ENCODE results near the gene SNAPC4.

Gene SNAPC4

DNA sequence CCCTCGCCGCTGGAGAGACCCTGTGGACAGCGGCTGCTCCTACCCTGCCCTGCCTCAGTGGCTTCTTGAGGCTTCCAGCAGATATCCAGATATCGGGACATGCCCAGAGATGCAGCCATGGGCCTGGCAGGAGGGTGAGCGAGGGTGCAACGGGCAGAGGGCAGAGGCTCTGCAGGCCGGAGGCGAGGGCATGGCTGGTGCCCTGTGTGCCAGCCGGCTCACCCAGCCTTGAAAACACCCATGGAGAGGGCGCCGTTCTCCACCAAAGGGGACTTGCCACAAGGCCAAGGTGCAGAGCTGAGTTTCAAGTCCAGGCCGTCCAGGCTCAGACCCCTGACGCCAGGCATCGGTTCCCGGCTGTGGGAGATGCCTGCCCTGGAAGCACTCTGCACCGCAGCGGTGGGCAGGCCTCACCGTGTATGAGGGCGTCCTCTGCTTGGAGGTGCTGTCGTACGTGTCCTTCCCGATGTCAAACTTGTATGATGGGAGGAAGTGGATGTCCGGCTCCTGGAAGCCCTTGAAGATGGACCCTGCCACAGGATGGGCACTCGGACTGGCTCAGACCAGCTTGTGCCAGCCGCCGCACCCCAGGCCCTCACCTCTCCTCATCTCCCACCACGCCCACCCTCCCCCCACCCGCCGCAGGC lies 30.7 kb upstream of the SNAPC4 start:
- Histone ChIP-seq H3K4me3 (ENCODE audit: insufficient read depth, low read length, poor library complexity, severe bottlenecking) (no peak overlapping the region), H2AFZ (ENCODE audit: low read depth, low read length, severe bottlenecking) (no peak overlapping the region), H3K9me2 (replicated peaks; ENCODE audit: insufficient read depth, low read length) (no peaks in the 10 kb centered on the region), H3K27ac (ENCODE audit: low read depth, low read length) (no peak overlapping the region), H3K9ac (ENCODE audit: low read length) (no peak overlapping the region), H3F3A (ENCODE audit: insufficient read depth) (no peaks in the 10 kb centered on the region), H3K36me3 (ENCODE audit: low read length) (no peaks in the 10 kb centered on the region), H3K27me3 (ENCODE audit: low read length) (no peaks in the 10 kb centered on the region), H4K20me1 (ENCODE audit: low read depth, low read length) (no peaks in the 10 kb centered on the region), H3K9me3 (ENCODE audit: insufficient read depth, low read length) (no peaks in the 10 kb centered on the region), H3K79me2 (ENCODE audit: insufficient read depth, low read length) (no peaks in the 10 kb centered on the region; the same call in 1 of the 2 replicates), H3K4me2 (ENCODE audit: low read depth, low read length, poor library complexity, severe bottlenecking) (no peak overlapping the region)
- TF ChIP-seq EZH2phosphoT487 (conservative IDR thresholded peaks at IDR 0.05; ENCODE audit: low read length) (no peak), CTCF (IDR thresholded peaks at IDR 0.05; ENCODE audit: insufficient read depth, low read length, poor library complexity, severe bottlenecking) (no peak)

DNA sequence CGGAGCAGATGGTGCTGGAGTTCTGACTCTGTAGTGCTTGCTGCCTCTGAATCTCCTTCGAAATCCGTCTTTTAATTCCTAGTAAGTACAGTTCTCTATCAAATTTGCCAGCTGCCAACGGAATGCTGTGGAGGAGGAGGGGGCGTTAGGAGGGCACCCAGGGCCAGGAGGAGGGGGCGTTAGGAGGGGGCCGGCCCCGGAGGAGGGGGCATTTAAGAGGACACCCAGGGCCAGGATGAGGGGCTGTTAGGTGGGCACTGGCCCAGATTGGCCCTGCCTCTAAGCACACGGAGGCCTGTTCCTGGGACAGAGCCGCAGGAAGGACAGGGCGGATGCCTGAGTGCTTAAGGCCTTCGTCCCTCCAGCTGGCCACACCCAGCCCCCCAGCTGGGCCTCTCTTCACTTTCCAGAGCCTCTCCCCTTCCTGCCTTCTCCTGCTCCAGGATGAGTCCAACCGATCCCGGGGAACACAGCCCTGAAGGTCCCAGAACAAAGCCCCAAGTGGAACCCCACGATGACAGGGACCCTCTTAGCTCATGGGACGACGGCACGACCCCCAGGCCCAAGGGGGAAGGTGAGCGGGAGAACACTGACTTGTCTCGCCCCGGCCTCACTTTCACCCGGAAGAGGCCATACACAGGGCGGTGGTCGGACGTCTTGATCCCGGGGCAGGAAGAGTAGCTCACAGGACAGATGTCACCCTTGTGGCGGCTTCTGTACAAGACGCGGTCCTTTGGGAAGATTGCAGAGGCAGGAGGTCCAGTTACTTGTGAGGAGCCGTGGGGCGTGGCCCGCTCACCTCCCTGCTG lies 29.9 kb upstream of the SNAPC4 start:
- Histone ChIP-seq H3K79me2 (ENCODE audit: insufficient read depth, low read length) (no peaks in the 10 kb centered on the region; the same call in 1 of the 2 replicates), H3K4me2 (ENCODE audit: low read depth, low read length, poor library complexity, severe bottlenecking) (no peak overlapping the region), H3K27me3 (ENCODE audit: low read length) (no peaks in the 10 kb centered on the region), H3F3A (ENCODE audit: insufficient read depth) (no peaks in the 10 kb centered on the region), H3K9me3 (ENCODE audit: insufficient read depth, low read length) (no peaks in the 10 kb centered on the region), H3K9ac (ENCODE audit: low read length) (no peak overlapping the region), H3K36me3 (ENCODE audit: low read length) (no peaks in the 10 kb centered on the region), H3K4me3 (ENCODE audit: insufficient read depth, low read length, poor library complexity, severe bottlenecking) (no peak overlapping the region), H4K20me1 (ENCODE audit: low read depth, low read length) (no peaks in the 10 kb centered on the region), H3K9me2 (replicated peaks; ENCODE audit: insufficient read depth, low read length) (no peaks in the 10 kb centered on the region), H3K27ac (ENCODE audit: low read depth, low read length) (no peak overlapping the region), H2AFZ (ENCODE audit: low read depth, low read length, severe bottlenecking) (no peak overlapping the region)
- TF ChIP-seq CTCF (IDR thresholded peaks at IDR 0.05; ENCODE audit: insufficient read depth, low read length, poor library complexity, severe bottlenecking) (no peak), EZH2phosphoT487 (conservative IDR thresholded peaks at IDR 0.05; ENCODE audit: low read length) (no peak)

- H3K9me2 ChIP-seq (replicated peaks; ENCODE audit: insufficient read depth, low read length) = no peaks in the 10 kb centered on the region
- no peaks in the 10 kb centered on the region for H4K20me1 ChIP-seq (ENCODE audit: low read depth, low read length)
- H2AFZ ChIP-seq (ENCODE audit: low read depth, low read length, severe bottlenecking) = no peak overlapping the region
- H3K9me3 ChIP-seq (ENCODE audit: insufficient read depth, low read length) = no peaks in the 10 kb centered on the region
- no peaks in the 10 kb centered on the region for H3K27me3 ChIP-seq (ENCODE audit: low read length)
- H3F3A ChIP-seq (ENCODE audit: insufficient read depth) = no peaks in the 10 kb centered on the region
- H3K36me3 ChIP-seq (ENCODE audit: low read length) = no peaks in the 10 kb centered on the region
- H3K79me2 ChIP-seq (ENCODE audit: insufficient read depth, low read length) = no peaks in the 10 kb centered on the region; the same call in 1 of the 2 replicates
- TF ChIP-seq EZH2phosphoT487 (conservative IDR thresholded peaks at IDR 0.05; ENCODE audit: low read length) = no peak
- no peak overlapping the region for H3K9ac ChIP-seq (ENCODE audit: low read length)
- H3K27ac ChIP-seq (ENCODE audit: low read depth, low read length) = no peak overlapping the region
- no peak overlapping the region for H3K4me3 ChIP-seq (ENCODE audit: insufficient read depth, low read length, poor library complexity, severe bottlenecking)
- no peak overlapping the region for H3K4me2 ChIP-seq (ENCODE audit: low read depth, low read length, poor library complexity, severe bottlenecking)
Observed at GRCh38 chr9:136429075-136429628, 29.2 kb upstream of the SNAPC4 start.
